ENCODE data around the gene SCAPER. TPM values are rescaled to one million over a fixed set of nuclear protein-coding genes. Genes with fewer than 3 reads are reported as not detected.

The SCAPER gene
- total RNA-seq, 1 experiment from 2014 or later, result 7.4 TPM

- Histone ChIP-seq H3T11ph (ENCODE audit: low read length) (no peak overlapping the region), H3K4me1 (ENCODE audit: insufficient read depth, low read length) (no peaks in the 10 kb centered on the region), H3K18ac (ENCODE audit: insufficient read length, low read depth, low read length) (no peak overlapping the region), H3K27ac (ENCODE audit: insufficient read length, low read depth, low read length) (no peak overlapping the region), H2BK120ac (ENCODE audit: low read depth, low read length, poor library complexity, severe bottlenecking) (no peak overlapping the region), H3K27me3 (ENCODE audit: insufficient read depth, low read length) (no peaks in the 10 kb centered on the region), H2BK15ac (ENCODE audit: low read depth, low read length) (no peak overlapping the region), H3K79me2 (ENCODE audit: insufficient read depth, low read length) (no peaks in the 10 kb centered on the region), H4K8ac (replicated peaks; ENCODE audit: insufficient read length, low read depth, low read length) (no peak overlapping the region), H2BK20ac (ENCODE audit: low read depth, low read length, poor library complexity, severe bottlenecking) (no peak overlapping the region), H3K56ac (ENCODE audit: insufficient read length, low read depth, low read length) (no peak overlapping the region), H4K5ac (ENCODE audit: insufficient read length, low read depth, low read length) (no peak overlapping the region), H2BK5ac (ENCODE audit: insufficient read length, low read length) (no peak overlapping the region), H3K79me1 (ENCODE audit: insufficient read depth, low read depth, low read length, poor library complexity, severe bottlenecking) (no peaks in the 10 kb centered on the region), H2AFZ (ENCODE audit: low read length) (no peak overlapping the region), H3K4ac (ENCODE audit: low read depth, low read length) (no peak overlapping the region), H3K9ac (ENCODE audit: extremely low read depth, insufficient read length, low read length) (no peak overlapping the region), H4K91ac (ENCODE audit: insufficient read length, low read depth, low read length) (no peak overlapping the region), H2BK12ac (ENCODE audit: insufficient read length, low read depth, low read length) (no peak overlapping the region), H3K14ac (ENCODE audit: insufficient read depth, low read length) (no peak overlapping the region), H2AK5ac (ENCODE audit: insufficient read length, low read length) (no peak overlapping the region), H3K4me2 (ENCODE audit: insufficient read depth, insufficient read length, low read length) (no peak overlapping the region), H3K9me3 (ENCODE audit: control insufficient read depth, low read depth, low read length) (no peaks in the 10 kb centered on the region), H3K23me2 (ENCODE audit: insufficient read length, low read depth, low read length, poor library complexity, severe bottlenecking) (no peaks in the 10 kb centered on the region), H4K20me1 (ENCODE audit: control insufficient read depth, insufficient read depth, insufficient read length) (no peaks in the 10 kb centered on the region), H3K23ac (ENCODE audit: insufficient read length, low read depth, low read length) (no peak overlapping the region)
- Mint-ChIP-seq H3K36me3 (ENCODE audit: insufficient read depth in 1 of 3, low read depth in 3 of 3) (no peaks in the 10 kb centered on the region), H3K27me3 (ENCODE audit: low read depth) (no peaks in the 10 kb centered on the region), H3K4me1 (peaks cover 5 to 6% of the 10 kb centered on the region in 2 experiments; a peak in 3 of 4 replicates), H3K9me3 (no peaks in the 10 kb centered on the region), H3K4me3 (no peak overlapping the region), H3K27ac (no peak overlapping the region)
- WGBS (ENCODE audit: extremely low coverage, insufficient read length, low lambda C conversion rate), result no CpG with 5 or more reads among the region's 1 CpG
- no peak for TF ChIP-seq CTCF (conservative IDR thresholded peaks at IDR 0.05)
- DNase-seq, result no peak
Measured at GRCh38 chr15:76380249-76380648, 524.9 kb downstream of the SCAPER start.

Data from H9 (cell line).